ENCODE results near the gene SLC24A3. TPM values are rescaled to one million over a fixed set of nuclear protein-coding genes. Genes with fewer than 3 reads are reported as not detected.

SLC24A3 gene
- total RNA-seq, 6 experiments from 2014 or later: not detected

DNA sequence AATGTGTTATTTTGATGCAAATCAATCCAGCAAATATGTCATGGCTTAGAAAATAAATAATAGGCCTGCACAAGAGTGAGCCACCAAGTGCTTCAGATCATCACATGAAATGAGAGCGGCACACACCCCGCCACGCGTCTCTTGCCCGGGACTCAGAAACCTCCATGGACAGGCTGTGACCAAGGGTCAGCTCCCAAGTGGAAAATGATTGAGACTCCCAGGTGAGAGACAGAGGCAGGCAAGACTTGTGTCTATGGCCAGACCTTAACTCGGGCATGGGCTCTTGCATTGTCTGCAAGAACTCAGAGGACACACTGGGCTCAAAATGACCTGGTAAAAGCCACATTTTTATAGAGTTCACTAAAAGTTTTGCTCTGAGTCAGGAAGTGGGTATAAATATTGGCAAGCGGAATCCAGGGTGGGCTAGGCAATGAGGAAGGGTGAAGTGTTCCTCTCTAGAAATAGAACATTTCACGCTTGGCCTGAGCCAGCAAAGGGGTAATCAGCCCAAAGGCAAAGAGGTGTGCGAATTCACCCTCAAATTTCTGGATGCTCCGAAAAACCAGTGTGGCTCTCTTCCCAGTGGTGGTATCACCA is 514.9 kb downstream of the SLC24A3 start:
- H3K4me3 Mint-ChIP-seq: no peak overlapping the region
- no peaks in the 10 kb centered on the region for H3K36me3 Mint-ChIP-seq (ENCODE audit: low read depth)
- no peaks in the 10 kb centered on the region; the same call in 1 of the 2 replicates for H3K27me3 Mint-ChIP-seq (ENCODE audit: insufficient read depth)
- H3K27ac Mint-ChIP-seq: no peak overlapping the region
- TF ChIP-seq CTCF (IDR thresholded peaks at IDR 0.05): no peak
- H3K9me3 Mint-ChIP-seq: no peaks in the 10 kb centered on the region
- no peak for DNase-seq
- H3K4me1 Mint-ChIP-seq (ENCODE audit: low read depth): peaks cover 14% of the 10 kb centered on the region

GRCh38 chr20:19729672-19730071 is 517.2 kb downstream of the SLC24A3 start:
- DNase-seq: no peak
- no peak for TF ChIP-seq CTCF (IDR thresholded peaks at IDR 0.05)
- Mint-ChIP-seq H3K4me1 (ENCODE audit: low read depth) (peaks cover 20% of the 10 kb centered on the region), H3K27me3 (ENCODE audit: insufficient read depth) (no peaks in the 10 kb centered on the region; the same call in 1 of the 2 replicates), H3K27ac (no peak overlapping the region), H3K36me3 (ENCODE audit: low read depth) (no peaks in the 10 kb centered on the region), H3K4me3 (no peak overlapping the region), H3K9me3 (no peaks in the 10 kb centered on the region)

- Mint-ChIP-seq H3K27me3 (ENCODE audit: insufficient read depth) (peaks cover 1% of the 10 kb centered on the region; the same call in 1 of the 2 replicates), H3K4me1 (ENCODE audit: low read depth) (peaks cover 29% of the 10 kb centered on the region), H3K27ac (no peak overlapping the region), H3K4me3 (no peak overlapping the region), H3K9me3 (no peaks in the 10 kb centered on the region), H3K36me3 (ENCODE audit: low read depth) (no peaks in the 10 kb centered on the region)
- no peak for DNase-seq
- no peak for TF ChIP-seq CTCF (IDR thresholded peaks at IDR 0.05)
Measured at GRCh38 chr20:19730706-19731105, 518.3 kb downstream of the SLC24A3 start.

- Mint-ChIP-seq H3K9me3 (no peaks in the 10 kb centered on the region), H3K4me1 (ENCODE audit: low read depth) (peaks cover 36% of the 10 kb centered on the region), H3K27ac (0 out of 2 replicates have a peak overlapping the region, but pooled peaks have one; percentile 3)
Measured at GRCh38 chr20:19734811-19735210, 522.4 kb downstream of the SLC24A3 start.

GRCh38 chr20:19735446-19735845 is 523.0 kb downstream of the SLC24A3 start:
- TF ChIP-seq CTCF (IDR thresholded peaks at IDR 0.05): no peak
- no peak overlapping the region for H3K27ac Mint-ChIP-seq
- peaks cover 1% of the 10 kb centered on the region for H3K27me3 Mint-ChIP-seq (ENCODE audit: insufficient read depth)
- DNase-seq: peak; percentile 73
- H3K36me3 Mint-ChIP-seq (ENCODE audit: low read depth): no peaks in the 10 kb centered on the region
- no peaks in the 10 kb centered on the region for H3K9me3 Mint-ChIP-seq
- H3K4me3 Mint-ChIP-seq: peak overlapping the region; percentile 29
- H3K4me1 Mint-ChIP-seq (ENCODE audit: low read depth): peaks cover 36% of the 10 kb centered on the region

More at GRCh38 chr20:19734811-19735210, 522.4 kb downstream of the SLC24A3 start:
- TF ChIP-seq CTCF (IDR thresholded peaks at IDR 0.05): no peak
- Mint-ChIP-seq H3K36me3 (ENCODE audit: low read depth) (no peaks in the 10 kb centered on the region), H3K27me3 (ENCODE audit: insufficient read depth) (peaks cover 1% of the 10 kb centered on the region; the same call in 1 of the 2 replicates), H3K4me3 (no peak overlapping the region)
- DNase-seq: no peak
